ENCODE data around the gene GNA14.

Gene GNA14

GRCh38 chr9:77663754-77664153 is 15.6 kb upstream of the GNA14 start:
- TF ChIP-seq CTCF (IDR thresholded peaks at IDR 0.05; ENCODE audit: insufficient read depth, low read length, missing control alignments): no peak
- ChIA-PET CTCF (interaction anchor here (1.0 kb wide), 2 partner anchors 32 to 88 kb away, joined by 3 read pairs; no protein-coding TSS in a partner anchor), POLR2A (no interaction called here)
- H3K4me3 ChIP-seq (ENCODE audit: low read depth, low read length): no peak overlapping the region
- no peak for DNase-seq (ENCODE audit: low read depth, low spot score)

GRCh38 chr9:77661566-77662085 is 13.5 kb upstream of the GNA14 start:
- no peak for TF ChIP-seq CTCF (IDR thresholded peaks at IDR 0.05; ENCODE audit: insufficient read depth, low read length, missing control alignments)
- no peak overlapping the region for H3K4me3 ChIP-seq (ENCODE audit: low read depth, low read length)
- POLR2A ChIA-PET: interaction anchor here (0.6 kb wide), 1 partner anchor 15 kb away, joined by 3 read pairs; no protein-coding TSS in a partner anchor
- CTCF ChIA-PET: no interaction called here
- no peak for DNase-seq (ENCODE audit: low read depth, low spot score)

GRCh38 chr9:77659926-77660325 is 11.8 kb upstream of the GNA14 start:
- no peak for DNase-seq (ENCODE audit: low read depth, low spot score)
- TF ChIP-seq CTCF (IDR thresholded peaks at IDR 0.05; ENCODE audit: insufficient read depth, low read length, missing control alignments): no peak
- ChIA-PET POLR2A (no interaction called here), CTCF (interaction anchor here (0.9 kb wide), 1 partner anchor 226 kb away, joined by 3 read pairs; no protein-coding TSS in a partner anchor)
- no peak overlapping the region for H3K4me3 ChIP-seq (ENCODE audit: low read depth, low read length)

GRCh38 chr9:77651203-77651602 is 3.1 kb upstream of the GNA14 start:
- no peak for DNase-seq (ENCODE audit: low read depth, low spot score)
- CTCF ChIA-PET: interaction anchor here (1.2 to 1.5 kb wide), 3 partner anchors 101 to 209 kb away, joined by 3 to 4 read pairs (median 4); no protein-coding TSS in a partner anchor
- TF ChIP-seq CTCF (IDR thresholded peaks at IDR 0.05; ENCODE audit: insufficient read depth, low read length, missing control alignments): no peak
- POLR2A ChIA-PET: no interaction called here
- no peak overlapping the region for H3K4me3 ChIP-seq (ENCODE audit: low read depth, low read length)

- H3K4me3 ChIP-seq (ENCODE audit: low read depth, low read length): no peak overlapping the region
- no peak for DNase-seq (ENCODE audit: low read depth, low spot score)
- ChIA-PET CTCF (interaction anchor here (0.7 to 2.7 kb wide), 6 partner anchors 12 to 216 kb away, joined by 3 to 12 read pairs (median 4); no protein-coding TSS in a partner anchor), POLR2A (no interaction called here)
- peak; percentile 10 for TF ChIP-seq CTCF (IDR thresholded peaks at IDR 0.05; ENCODE audit: insufficient read depth, low read length, missing control alignments)
These were observed 1.1 kb upstream of the GNA14 start for GRCh38 chr9:77649109-77649812.

Measured in AG04449 (cell line).